SH-SY5Y (cell line): Measurements from ENCODE around the gene STYXL1.

Experiments used
- GATA2 ChIP-seq: IDR thresholded peaks from 2 replicates; pipeline ENCODE4 v1.6.1; 2011; ENCODE audit warnings: mild to moderate bottlenecking, low read depth, low read length
- GATA3 ChIP-seq: IDR thresholded peaks from 2 replicates; pipeline ENCODE4 v1.6.1; 2011; ENCODE audit warnings: low read depth, mild to moderate bottlenecking, low read length, moderate library complexity

Gene STYXL1

DNA sequence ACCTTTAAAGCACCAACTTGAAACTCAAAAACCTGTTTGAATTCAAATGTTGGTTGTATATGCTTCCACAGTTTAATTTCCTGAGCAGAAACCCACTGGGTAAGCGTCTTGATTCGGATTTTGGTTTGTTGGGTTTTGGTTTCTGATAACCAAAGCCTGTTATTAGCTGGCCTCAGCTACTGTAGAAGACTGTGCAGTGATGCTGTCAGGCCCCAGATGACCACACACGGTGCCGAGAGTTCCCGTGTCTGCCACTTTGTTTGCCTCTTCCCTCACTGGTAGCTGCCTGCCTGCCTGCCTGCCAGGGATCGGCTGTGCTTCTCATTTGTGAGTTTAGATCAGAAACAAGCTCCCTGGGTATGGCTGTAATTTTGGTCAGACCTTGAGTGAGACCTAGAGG is 5.7 kb upstream of the STYXL1 start:
- TF ChIP-seq GATA3, result no peak
- TF ChIP-seq GATA2, result no peak

DNA sequence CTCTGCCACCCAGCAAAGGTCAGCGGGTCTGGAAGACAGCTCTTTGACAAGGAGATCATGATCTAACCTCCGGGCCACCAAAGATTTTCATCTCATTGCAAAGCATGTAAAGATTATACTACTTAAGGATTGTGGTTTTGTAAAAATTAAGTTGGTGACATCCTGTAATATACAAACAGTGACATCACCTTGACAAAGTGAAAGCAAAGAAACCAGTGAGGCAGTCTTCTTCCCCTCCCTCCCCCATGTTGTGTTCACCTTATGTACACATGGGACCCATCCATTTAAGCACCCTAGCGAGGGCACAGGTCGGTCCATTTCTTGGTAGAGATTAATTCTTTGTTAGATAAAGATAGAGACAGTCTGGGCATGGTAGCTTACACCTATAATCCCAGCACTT is 4.0 kb upstream of the STYXL1 start:
- TF ChIP-seq GATA2 (no peak), GATA3 (no peak)

DNA sequence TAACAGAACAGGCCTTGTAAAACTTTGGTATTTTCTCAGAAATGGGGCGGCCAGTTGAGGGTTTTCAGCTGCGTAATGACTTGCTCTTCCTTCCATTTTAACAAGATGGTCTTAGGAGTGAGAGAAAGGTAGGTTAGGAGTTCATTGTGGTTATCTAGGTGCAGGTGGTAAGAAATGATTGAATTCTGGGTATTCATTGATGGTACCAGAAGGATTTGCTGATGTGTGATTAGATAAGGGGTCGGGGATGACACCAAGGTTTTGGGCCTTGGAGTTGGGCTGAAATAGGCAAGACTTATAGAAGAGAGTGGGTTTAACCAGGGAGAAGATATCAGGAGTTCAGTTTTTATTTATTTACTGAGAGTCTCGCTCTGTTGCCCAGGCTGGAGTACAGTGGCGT is 2.7 kb upstream of the STYXL1 start:
- TF ChIP-seq GATA2 (no peak), GATA3 (no peak)

DNA sequence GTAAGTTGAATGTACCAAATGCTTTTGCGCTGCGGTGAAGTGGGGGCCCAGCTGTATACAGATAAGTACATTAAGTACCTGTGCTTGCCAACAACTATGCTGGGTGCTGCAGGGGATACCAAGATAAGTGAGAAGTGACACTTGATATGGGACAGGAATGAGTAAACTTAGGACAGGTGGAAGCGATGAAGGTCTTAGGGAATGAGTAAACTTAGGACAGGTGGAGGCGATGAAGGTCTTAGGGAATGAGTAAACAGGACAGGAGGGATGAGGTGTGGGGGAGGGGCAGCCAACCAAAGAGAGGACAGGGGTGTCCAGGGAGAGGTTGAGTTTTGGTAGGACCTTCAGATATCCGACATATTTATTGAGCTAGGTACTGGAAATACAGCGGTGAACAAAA is 1.5 kb upstream of the STYXL1 start:
- TF ChIP-seq GATA3, result no peak

DNA sequence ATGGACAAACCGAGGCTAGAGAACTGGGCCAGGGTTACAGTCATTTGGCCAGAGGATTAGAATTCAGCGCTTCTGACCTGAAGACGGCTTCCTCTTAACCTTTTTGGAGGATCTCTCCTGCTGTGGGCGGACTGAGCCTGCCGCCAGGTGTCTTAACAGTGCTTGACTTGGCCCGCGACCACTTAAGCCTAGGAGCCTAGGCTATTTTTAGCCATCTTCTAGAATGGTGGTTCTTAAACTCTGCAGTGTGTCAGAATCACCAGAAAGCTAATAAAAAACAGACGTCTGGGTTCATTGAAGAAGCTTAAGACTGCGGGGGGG is 828 bp upstream of the STYXL1 start:
- TF ChIP-seq GATA2 (no peak), GATA3 (no peak)

- TF ChIP-seq GATA3, result no peak
- no peak for TF ChIP-seq GATA2
These were observed 442 bp downstream of the STYXL1 start for GRCh38 chr7:76047305-76047810.

DNA sequence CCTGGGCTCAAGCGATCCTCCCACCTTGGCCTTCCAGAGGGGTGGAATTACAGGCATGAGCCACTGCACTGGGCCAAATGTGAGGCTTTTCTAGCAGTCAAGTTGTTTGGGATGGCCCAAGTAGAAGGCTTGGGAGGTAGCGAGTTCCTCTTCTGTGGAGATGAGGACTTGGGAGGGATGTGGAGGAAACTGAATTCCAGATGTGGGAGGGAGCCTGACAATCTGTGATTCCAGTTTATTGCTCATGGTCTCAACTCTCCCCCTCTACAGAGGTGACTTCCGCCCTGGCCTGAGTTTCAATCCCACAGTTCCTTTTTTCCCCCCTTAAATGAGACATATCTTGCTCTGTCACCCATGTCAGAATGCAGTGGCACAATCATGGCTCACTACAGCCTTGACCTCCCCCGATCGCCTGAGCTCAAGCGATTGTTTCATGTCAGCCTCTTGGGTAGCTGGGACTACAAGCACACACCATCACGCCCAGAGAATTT is 3.4 kb downstream of the STYXL1 start:
- TF ChIP-seq GATA3, result no peak

DNA sequence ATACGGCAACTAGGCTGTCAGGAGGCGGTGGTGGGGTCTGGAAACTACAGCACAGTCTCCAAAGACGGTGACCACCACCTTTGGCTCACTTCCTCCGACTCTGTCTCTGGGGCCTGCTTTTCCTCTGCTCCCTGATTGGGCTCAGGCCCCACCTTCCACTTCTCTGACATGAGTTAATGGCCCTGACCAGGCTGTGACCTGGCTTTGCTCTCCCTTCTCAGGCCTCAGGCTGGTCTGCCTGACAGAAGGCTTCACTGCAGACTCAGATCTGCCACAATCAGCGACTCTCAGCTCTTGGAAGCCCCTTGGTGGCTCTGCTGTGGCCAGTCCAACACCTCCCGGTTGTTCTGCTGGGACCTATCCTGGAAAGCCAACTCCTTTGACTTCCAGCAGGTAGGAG is 7.7 kb downstream of the STYXL1 start:
- no peak for TF ChIP-seq GATA3

GRCh38 chr7:76037310-76037709 is 10.5 kb downstream of the STYXL1 start:
- TF ChIP-seq GATA2, result no peak
- no peak for TF ChIP-seq GATA3

GRCh38 chr7:76031964-76032363 is 15.8 kb downstream of the STYXL1 start:
- no peak for TF ChIP-seq GATA3
- TF ChIP-seq GATA2, result no peak

DNA sequence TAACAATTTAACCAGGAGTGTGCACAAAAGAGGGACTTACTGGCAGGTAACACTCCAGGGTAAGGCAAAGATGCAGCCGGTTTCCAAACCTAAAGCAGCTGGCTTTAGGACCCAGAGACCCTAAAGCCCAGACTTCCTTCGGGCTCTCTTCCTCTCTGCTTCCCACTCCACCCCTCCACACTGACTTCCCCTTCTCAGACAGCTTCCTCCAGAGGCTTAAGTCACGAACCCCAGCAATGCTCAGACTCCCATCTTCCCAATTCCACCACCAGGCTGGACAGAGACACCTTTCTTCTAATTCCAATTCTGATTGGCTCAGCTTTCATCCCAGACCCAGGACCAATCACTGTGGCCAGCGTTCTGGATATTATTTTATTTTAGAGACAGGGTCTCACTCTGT is 24.8 kb downstream of the STYXL1 start:
- TF ChIP-seq GATA2, result no peak
- no peak for TF ChIP-seq GATA3

- TF ChIP-seq GATA2, result no peak
- no peak for TF ChIP-seq GATA3
These were observed 25.6 kb downstream of the STYXL1 start for GRCh38 chr7:76022026-76022780.

DNA sequence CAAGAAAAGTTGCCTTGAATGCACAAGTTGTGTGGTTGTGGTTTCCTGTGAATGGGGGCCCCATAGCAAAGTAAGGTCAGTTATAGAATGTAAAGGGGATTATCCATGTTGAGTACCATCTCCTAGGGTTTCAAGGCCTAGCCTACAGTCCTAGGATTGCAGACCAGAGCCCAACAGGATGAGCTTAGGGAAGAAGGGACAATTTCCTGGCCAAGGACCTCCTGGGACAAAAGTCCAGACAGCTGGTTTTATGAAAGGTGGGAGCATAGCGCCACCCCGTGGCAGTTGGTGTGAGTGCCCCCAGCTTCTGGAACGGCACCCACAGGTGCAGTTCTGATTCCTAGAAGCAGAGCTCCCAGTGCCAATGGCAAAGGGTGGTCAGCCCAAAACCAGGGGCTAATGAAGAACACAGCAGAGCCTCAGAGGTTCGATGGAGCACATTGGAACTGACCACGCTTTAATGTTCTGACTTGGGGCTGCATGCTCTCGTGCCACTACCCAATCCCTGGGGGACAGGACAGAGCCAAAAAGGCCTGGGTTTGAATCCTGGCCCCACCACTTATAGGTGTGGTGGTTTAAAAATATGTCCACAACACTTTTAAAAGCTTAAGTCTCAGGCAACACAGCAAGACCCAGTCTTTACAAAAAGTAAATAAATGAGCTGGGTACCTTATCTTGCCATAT is 27.6 kb downstream of the STYXL1 start:
- TF ChIP-seq GATA3 (no peak), GATA2 (no peak)

- no peak for TF ChIP-seq GATA2
- no peak for TF ChIP-seq GATA3
These were observed 31.4 kb downstream of the STYXL1 start for GRCh38 chr7:76016191-76016947.

- TF ChIP-seq GATA2, result no peak
- TF ChIP-seq GATA3, result no peak
These were observed 36.3 kb downstream of the STYXL1 start for GRCh38 chr7:76011442-76011861.
